ENCODE data around the gene DPEP1.
"Not testable (repeated sequence)": the region's sequence is repeated elsewhere in the genome, so short reads cannot be mapped to it uniquely, and the experiment has no call there.

Gene DPEP1

GRCh38 chr16:89620406-89620841, 7.0 kb downstream of the DPEP1 start:
- DNase-seq (ENCODE audit: low read depth), result no peak

- DNase-seq (ENCODE audit: low read depth), result no peak
Measured at GRCh38 chr16:89621136-89621697, 7.8 kb downstream of the DPEP1 start.

GRCh38 chr16:89621698-89622409, 8.4 kb downstream of the DPEP1 start:
- DNase-seq (ENCODE audit: low read depth), result no peak

- no peak for DNase-seq (ENCODE audit: low read depth)
Measured at GRCh38 chr16:89623511-89624261, 10.2 kb downstream of the DPEP1 start.

- no peak for DNase-seq (ENCODE audit: low read depth)
Measured at GRCh38 chr16:89624777-89625761, 11.6 kb downstream of the DPEP1 start.

- no peak for DNase-seq (ENCODE audit: low read depth)
Measured at GRCh38 chr16:89629827-89630610, 16.6 kb downstream of the DPEP1 start.

- DNase-seq (ENCODE audit: low read depth), result peak; percentile 20
Measured at GRCh38 chr16:89633064-89633631, 19.7 kb downstream of the DPEP1 start.

GRCh38 chr16:89634463-89635385, 21.3 kb downstream of the DPEP1 start:
- not testable (repeated sequence) for DNase-seq (ENCODE audit: low read depth)

- no peak for DNase-seq (ENCODE audit: low read depth)
Measured at GRCh38 chr16:89636663-89637062, 23.2 kb downstream of the DPEP1 start.

- no peak for DNase-seq (ENCODE audit: low read depth)
Measured at GRCh38 chr16:89637379-89637778, 23.9 kb downstream of the DPEP1 start.

- no peak for DNase-seq (ENCODE audit: low read depth)
Measured at GRCh38 chr16:89638455-89638854, 25.0 kb downstream of the DPEP1 start.

GRCh38 chr16:89639385-89639784, 25.9 kb downstream of the DPEP1 start:
- DNase-seq (ENCODE audit: low read depth), result no peak

- no peak for DNase-seq (ENCODE audit: low read depth)
Measured at GRCh38 chr16:89641458-89642119, 28.1 kb downstream of the DPEP1 start.

GRCh38 chr16:89642574-89642973, 29.1 kb downstream of the DPEP1 start:
- no peak for DNase-seq (ENCODE audit: low read depth)

- no peak for DNase-seq (ENCODE audit: low read depth)
Measured at GRCh38 chr16:89643769-89644300, 30.4 kb downstream of the DPEP1 start.

GRCh38 chr16:89645122-89645521, 31.7 kb downstream of the DPEP1 start:
- DNase-seq (ENCODE audit: low read depth), result no peak

GRCh38 chr16:89646270-89646669, 32.8 kb downstream of the DPEP1 start:
- DNase-seq (ENCODE audit: low read depth), result no peak

GRCh38 chr16:89646906-89647305, 33.5 kb downstream of the DPEP1 start:
- DNase-seq (ENCODE audit: low read depth), result no peak

- DNase-seq (ENCODE audit: low read depth), result no peak
Measured at GRCh38 chr16:89651584-89651983, 38.1 kb downstream of the DPEP1 start.

Measured in fibroblast of the conjunctiva (primary cell).